Skeletal muscle tissue (tissue), 4 donors: ENCODE results near the gene CCDC9B. TPM values are rescaled to one million over a fixed set of nuclear protein-coding genes. Genes with fewer than 3 reads are reported as not detected.

ENCODE experiments used
- H3K27ac ChIP-seq: one replicate; pipeline ENCODE4 v1.7.0; 2013; ENCODE audit warnings: mild to moderate bottlenecking, low read depth, low read length, inconsistent platforms
- H3K27me3 ChIP-seq, 3 donors: one replicate each; pipeline ENCODE4 v1.7.0; 2013; ENCODE audit warnings: low read length in 3 of 3; ENCODE audit not compliant: control insufficient read depth in 3 of 3, insufficient read depth in 3 of 3
- H3K36me3 ChIP-seq, 3 donors: one replicate each; pipeline ENCODE4 v1.7.0; 2013; ENCODE audit warnings: low read length in 3 of 3; ENCODE audit not compliant: control insufficient read depth in 3 of 3, insufficient read depth in 3 of 3
- H3K4me1 ChIP-seq, 3 donors: one replicate each; pipeline ENCODE4 v1.7.0; 2013; ENCODE audit warnings: low read length in 3 of 3, mild to moderate bottlenecking in 3 of 3; ENCODE audit not compliant: control insufficient read depth in 3 of 3, insufficient read depth in 3 of 3
- H3K4me3 ChIP-seq, 3 donors: one replicate each; pipeline ENCODE4 v1.7.0; 2013; ENCODE audit warnings: low read length in 3 of 3
- H3K9ac ChIP-seq, 3 donors: one replicate each; pipeline ENCODE4 v1.7.0; 2013; ENCODE audit warnings: low read length in 3 of 3, mild to moderate bottlenecking in 3 of 3, moderate library complexity in 2 of 3, low read depth in 1 of 3
- H3K9me3 ChIP-seq, 3 donors: one replicate each; pipeline ENCODE4 v1.7.0; 2013; ENCODE audit warnings: low read length in 3 of 3; ENCODE audit not compliant: control insufficient read depth in 3 of 3
- total RNA-seq: library from RNA; depleted of rRNA; stranded (reverse); fragments of >200 nt; gene quantifications from one replicate; pipeline ENCODE4 v1.2.3, GENCODE V29; 2014
- donor health status: Osteomylitis.

Gene CCDC9B
- total RNA-seq, 1 donor from 2014 or later = 2.1 TPM

DNA sequence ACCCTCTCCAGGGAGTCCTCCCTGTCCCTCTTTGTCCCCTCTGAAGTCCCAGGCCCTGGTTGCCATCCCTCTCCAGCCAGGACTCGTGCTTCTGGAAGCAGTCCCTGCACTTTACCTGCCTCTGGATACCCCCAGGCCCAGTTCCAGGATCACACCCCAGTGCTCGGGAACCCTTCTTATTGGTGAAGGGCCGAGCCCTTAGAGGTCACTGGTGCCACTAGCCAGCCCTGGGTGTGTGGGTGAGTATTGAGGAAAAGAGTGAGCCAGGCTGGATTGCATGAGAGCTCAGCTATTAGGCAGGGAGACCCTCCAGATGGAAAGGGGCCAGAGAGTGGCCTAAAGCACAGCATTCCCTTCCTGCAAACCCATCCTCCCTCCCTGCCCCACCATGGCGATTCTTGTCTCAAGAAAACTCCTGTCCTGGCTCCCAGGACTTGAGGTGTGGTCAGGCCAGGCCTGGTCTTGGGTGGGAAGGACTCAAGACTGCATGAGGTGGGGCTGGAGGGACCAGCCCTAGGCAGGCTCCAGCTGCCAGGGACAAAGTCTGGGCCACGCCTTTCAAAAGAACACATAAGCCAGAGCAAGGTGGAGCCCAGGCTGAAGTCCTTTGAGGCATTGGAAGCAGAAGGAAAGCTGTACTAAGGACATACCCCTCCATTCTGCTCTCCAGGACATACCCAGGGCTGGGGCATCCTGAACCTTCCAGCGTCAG is 5.3 kb upstream of the CCDC9B start:
- H3K27ac ChIP-seq = no peak overlapping the region
- no peaks in the 10 kb centered on the region for H3K36me3 ChIP-seq
- peaks cover 25 to 43% (median 28%) of the 10 kb centered on the region in 3 donors for H3K4me1 ChIP-seq
- no peaks in the 10 kb centered on the region for H3K9me3 ChIP-seq
- no peaks in the 10 kb centered on the region for H3K27me3 ChIP-seq
- no peak overlapping the region for H3K4me3 ChIP-seq
- no peak overlapping the region for H3K9ac ChIP-seq

DNA sequence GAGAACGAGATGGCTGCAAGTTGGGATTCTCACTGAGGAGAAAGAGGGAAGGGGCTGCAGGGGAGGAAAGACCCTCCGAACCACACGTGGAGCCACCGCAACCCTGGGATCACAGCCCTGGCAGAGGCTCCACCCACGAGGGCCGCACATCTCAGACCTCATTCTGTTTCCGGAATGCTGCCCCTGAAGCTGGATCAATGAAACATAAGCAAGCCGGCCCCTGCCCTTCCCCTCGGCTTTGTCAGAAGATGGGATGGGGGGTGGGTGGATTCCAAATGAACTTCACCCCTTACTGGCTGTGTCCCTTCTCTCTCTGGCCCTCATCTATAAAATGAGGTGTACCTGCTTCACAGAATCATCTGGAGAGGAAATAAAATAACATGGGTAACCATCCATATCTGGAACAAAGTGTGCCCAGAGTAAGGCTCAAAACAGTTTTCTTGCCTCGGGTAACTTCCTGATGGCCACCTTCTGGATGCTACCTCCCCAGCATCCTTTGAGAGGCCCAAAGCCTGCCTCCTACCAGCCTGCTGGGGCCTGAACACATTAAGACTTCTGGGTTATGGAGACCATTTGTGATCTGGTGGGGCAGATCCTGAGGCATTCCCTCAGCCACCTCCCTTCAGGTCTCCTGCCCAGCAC is 4.6 kb upstream of the CCDC9B start:
- Histone ChIP-seq H3K27me3 (no peaks in the 10 kb centered on the region), H3K9me3 (no peaks in the 10 kb centered on the region), H3K4me1 (peaks cover 31 to 49% (median 34%) of the 10 kb centered on the region in 3 donors), H3K27ac (no peak overlapping the region), H3K4me3 (no peak overlapping the region), H3K36me3 (no peaks in the 10 kb centered on the region), H3K9ac (no peak overlapping the region)

DNA sequence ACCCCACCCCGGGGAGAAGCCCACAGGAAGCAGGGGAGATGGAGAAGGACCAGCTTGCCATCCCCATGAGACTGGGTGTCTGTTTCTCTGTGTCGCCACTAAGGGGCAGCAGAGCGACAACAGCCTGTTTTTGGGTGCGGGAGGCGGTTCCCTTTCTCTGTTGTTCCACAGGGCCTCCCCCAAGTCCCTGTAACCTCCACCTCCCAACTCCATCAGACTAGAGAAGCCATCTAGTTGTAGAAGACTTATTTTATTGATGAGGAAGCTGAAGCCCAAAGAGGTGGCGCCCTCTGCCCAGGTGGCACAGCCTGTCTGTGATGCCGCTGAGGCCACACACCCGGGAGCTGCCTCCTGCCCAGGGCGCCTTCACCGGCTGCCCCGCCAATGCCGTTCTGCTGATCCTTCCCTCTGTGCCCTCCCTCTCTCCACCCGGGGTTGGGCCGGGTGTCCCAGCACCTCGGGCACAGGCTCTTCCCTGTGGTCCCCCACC is 3.9 kb upstream of the CCDC9B start:
- Histone ChIP-seq H3K36me3 (no peaks in the 10 kb centered on the region), H3K9ac (no peak overlapping the region), H3K4me3 (no peak overlapping the region), H3K4me1 (peaks cover 38 to 56% (median 41%) of the 10 kb centered on the region in 3 donors), H3K9me3 (no peaks in the 10 kb centered on the region), H3K27me3 (no peaks in the 10 kb centered on the region), H3K27ac (no peak overlapping the region)

DNA sequence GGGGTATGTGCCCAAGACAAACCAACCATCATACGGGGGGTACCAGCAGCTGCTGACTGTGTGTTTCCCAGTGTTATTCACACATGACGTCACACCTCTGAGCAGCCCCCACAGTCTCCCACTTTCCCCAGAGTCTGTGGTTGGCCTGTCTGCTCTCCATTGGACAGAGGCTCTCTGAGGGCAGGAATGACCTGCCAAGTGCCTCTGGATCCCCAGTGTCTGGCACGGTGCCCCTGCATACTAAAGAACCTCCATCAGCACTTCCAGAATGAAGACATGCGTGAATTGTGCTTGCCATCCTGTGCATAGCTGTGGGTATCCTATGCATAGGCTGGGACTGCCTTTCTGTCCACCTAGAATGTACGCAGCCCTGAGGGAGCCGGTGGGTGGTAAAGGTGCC is 3.5 kb upstream of the CCDC9B start:
- Histone ChIP-seq H3K4me1 (peaks cover 43 to 61% (median 46%) of the 10 kb centered on the region in 3 donors), H3K36me3 (peaks cover 0 to 3% (median 0%) of the 10 kb centered on the region in 3 donors), H3K9me3 (no peaks in the 10 kb centered on the region), H3K27me3 (no peaks in the 10 kb centered on the region), H3K4me3 (no peak overlapping the region), H3K9ac (no peak overlapping the region), H3K27ac (no peak overlapping the region)

DNA sequence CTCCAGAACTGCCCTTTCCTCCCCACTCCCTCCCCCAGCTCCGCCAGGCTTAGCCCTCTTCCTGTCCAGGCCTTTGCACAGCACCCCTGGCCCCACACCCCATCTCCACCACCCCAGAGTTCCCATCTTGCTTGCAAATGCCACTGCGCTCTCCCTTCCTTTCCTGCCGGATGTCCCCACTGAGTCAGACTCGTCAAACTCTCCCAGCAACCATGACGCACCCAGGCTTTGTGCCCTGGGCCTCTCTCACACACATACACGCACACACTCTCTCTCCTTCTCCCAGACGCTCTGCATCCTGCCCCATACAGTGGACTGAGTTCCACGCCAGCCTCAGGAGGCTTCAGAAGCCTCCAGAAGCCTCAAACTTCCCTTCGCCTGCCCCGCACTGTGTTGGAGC is 2.8 kb upstream of the CCDC9B start:
- H3K4me1 ChIP-seq = peaks cover 50 to 68% (median 53%) of the 10 kb centered on the region in 3 donors
- H3K9ac ChIP-seq = peak overlapping the region in 1 of 3 donors; percentile 45

DNA sequence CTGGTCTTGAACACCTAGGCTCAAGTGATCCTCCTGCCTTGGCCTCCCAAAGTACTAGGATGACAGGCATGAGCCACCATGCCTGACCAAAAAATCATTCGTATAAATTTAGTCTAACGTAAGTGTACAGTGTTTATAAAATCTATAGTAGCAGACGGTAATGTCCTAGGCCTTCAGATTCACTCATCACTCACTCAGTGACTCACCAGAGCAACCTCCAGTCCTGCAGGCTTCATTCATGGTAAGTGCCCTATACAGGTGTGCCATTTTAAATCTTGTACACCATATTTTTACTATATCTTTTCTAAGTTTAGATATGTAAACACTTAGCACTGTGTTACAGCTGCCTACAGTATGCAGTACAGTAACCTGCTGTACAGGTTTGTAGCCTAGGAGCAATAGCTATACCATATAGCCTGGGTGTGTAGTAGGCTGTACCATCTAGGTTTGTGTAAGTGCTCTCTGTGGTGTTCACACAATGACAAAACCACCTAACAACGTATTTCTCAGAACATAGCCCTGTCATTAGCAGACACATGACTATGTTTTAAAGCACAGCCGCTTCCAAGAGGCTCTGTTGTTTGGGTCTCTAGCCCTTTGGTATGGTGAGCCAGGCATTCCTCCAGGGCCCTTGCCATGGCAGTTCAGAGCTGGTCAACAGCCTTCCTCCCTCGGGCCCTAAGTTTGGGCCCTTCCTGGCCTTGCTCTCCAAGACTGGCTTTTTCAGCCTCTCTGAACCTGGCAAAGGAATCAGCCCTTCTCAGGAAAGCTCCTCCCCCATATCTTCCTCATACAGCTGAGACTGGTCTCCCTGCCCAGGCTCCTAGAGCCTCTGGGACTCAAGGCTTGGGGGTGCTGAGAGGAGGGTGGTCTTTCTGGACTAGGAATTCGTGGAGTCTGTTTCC is 1.9 kb upstream of the CCDC9B start:
- H3K27me3 ChIP-seq = no peaks in the 10 kb centered on the region
- H3K27ac ChIP-seq = peak overlapping the region; percentile 26
- peak overlapping the region in 2 of 3 donors; percentile 45 to 54 for H3K9ac ChIP-seq

More for the DNA sequence above, 2.8 kb upstream of the CCDC9B start:
- Histone ChIP-seq H3K9me3 (no peaks in the 10 kb centered on the region), H3K4me3 (no peak overlapping the region), H3K27ac (peak overlapping the region; percentile 26), H3K36me3 (peaks cover 0 to 4% (median 3%) of the 10 kb centered on the region in 3 donors), H3K27me3 (no peaks in the 10 kb centered on the region)

DNA sequence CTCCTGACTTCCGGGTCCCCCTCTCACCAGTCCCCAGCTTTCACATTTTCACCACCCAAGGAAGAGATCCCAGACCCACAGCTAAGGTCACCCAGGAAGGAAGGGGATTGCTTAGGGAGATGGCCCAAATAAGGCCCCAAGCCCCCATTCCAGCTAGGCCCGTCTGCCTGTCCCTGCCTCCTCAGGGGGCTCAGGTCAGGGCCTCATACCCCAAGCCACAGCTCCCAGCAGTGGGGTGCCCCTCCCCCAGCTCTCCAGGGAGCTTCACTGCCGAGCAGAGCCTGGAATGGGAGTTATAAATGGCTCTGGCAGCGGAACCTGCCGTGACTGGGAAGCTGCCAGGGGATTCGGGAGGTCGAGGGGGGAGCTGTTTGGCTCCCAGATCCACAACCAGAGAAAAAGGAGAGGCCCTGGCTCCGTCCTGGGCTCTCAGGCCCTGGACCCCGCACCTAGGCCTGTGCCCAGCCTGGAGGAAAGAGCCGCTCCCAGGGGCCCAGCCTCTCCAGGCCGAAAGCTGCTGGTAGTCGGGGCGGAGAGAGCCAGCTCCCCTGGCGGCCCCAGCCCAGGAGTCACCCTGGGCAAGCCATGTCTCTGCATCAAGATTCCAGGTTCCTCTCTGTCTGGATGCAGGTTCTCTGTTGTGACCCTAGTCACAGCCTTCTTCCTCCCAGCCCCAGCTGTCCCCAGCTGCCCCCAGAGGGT is 550 bp downstream of the CCDC9B start:
- H3K27ac ChIP-seq = peak overlapping the region; percentile 97
- H3K9me3 ChIP-seq = no peaks in the 10 kb centered on the region
- peaks cover 13 to 26% (median 18%) of the 10 kb centered on the region in 3 donors for H3K36me3 ChIP-seq
- peaks cover 82 to 97% (median 85%) of the 10 kb centered on the region in 3 donors for H3K4me1 ChIP-seq
- no peaks in the 10 kb centered on the region for H3K27me3 ChIP-seq
- H3K4me3 ChIP-seq = peak overlapping the region; percentile 89 to 90 (median 90)
- H3K9ac ChIP-seq = peak overlapping the region; percentile 94 to 99 (median 99)

More for the DNA sequence above, 1.9 kb upstream of the CCDC9B start:
- Histone ChIP-seq H3K36me3 (peaks cover 0 to 7% (median 5%) of the 10 kb centered on the region in 3 donors), H3K4me3 (no peak overlapping the region), H3K9me3 (no peaks in the 10 kb centered on the region), H3K4me1 (peaks cover 58 to 76% (median 61%) of the 10 kb centered on the region in 3 donors)

DNA sequence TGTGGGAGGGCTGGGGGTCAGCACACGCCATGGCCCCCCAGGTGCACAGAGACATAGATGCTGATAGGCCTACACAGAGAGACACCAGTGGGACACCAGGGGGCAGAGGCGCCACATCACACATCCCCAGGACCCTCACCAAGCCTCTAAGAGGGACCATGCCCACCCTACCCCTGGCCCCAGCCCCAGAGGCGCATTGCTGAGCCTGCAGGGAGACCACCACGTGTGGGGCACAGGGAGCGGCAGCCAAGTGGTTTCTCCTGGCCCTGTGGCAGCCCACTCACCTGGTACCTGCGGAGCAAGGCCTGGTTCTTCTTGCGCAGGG is 1.2 kb downstream of the CCDC9B start:
- H3K9ac ChIP-seq = peak overlapping the region; percentile 94 to 99 (median 99)
- H3K4me1 ChIP-seq = peaks cover 87 to 97% (median 91%) of the 10 kb centered on the region in 3 donors

DNA sequence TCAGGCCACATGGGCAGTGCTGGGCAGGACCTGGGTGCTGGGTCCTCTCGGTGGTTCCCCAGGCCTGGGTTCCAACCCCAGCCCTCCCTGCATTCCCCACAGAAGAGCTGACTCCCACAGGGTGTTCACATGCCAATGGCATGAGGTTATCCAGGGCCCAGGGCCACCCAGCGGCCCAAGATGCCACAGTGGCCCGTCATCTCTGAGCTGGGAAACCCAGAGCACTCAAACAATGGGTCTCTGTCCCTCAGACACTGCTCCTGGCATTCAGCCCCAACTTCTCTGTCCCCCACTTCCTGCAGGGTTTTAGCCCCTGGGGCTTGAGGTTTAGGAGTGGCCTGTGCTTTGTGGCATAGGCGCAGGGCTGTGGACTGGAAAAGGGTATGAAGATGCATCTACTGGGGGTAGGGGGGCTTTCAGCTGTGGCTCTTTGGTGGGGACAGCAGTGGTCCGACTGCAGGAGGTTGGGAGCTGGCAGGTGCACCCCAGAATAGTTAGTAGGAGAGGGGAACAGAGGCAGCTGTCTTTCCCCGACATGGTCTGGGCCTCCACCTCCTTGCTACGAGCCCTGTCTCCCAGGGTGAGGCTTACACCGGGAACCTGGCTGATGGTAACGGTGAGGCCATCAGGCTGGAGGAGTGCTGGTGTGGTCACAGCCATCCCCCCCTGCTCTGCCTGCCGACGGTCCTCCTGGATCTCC is 1.7 kb downstream of the CCDC9B start:
- peak overlapping the region; percentile 94 to 99 (median 99) for H3K9ac ChIP-seq
- H3K9me3 ChIP-seq = no peaks in the 10 kb centered on the region
- peaks cover 18 to 30% (median 19%) of the 10 kb centered on the region in 3 donors for H3K36me3 ChIP-seq
- peaks cover 87 to 97% (median 92%) of the 10 kb centered on the region in 3 donors for H3K4me1 ChIP-seq
- no peaks in the 10 kb centered on the region for H3K27me3 ChIP-seq
- peak overlapping the region; percentile 89 to 90 (median 90) for H3K4me3 ChIP-seq
- H3K27ac ChIP-seq = peak overlapping the region; percentile 97

More for the DNA sequence above, 1.2 kb downstream of the CCDC9B start:
- Histone ChIP-seq H3K27me3 (no peaks in the 10 kb centered on the region), H3K27ac (peak overlapping the region; percentile 97), H3K36me3 (peaks cover 18 to 30% (median 19%) of the 10 kb centered on the region in 3 donors), H3K9me3 (no peaks in the 10 kb centered on the region), H3K4me3 (peak overlapping the region; percentile 89 to 90 (median 90))
